K562 (cell line): ENCODE data around the gene SLC7A4. TPM values are rescaled to one million over a fixed set of nuclear protein-coding genes. Genes with fewer than 3 reads are reported as not detected.

Experiments
- ADNP ChIP-seq: fragments of 200-800 bp; sonication (Bioruptor generic); IDR thresholded peaks from 2 replicates; pipeline ENCODE4 v1.6.1; 2016; ENCODE audit warnings: missing genetic modification characterization, missing compliant biosample characterization
- CEBPG ChIP-seq, 3 experiments: fragments of 200-800 bp in 1 of 3; sonication (Bioruptor generic) in 1 of 3; sonication (generic) in 1 of 3; formaldehyde crosslinking in 1 of 3; IDR thresholded peaks in 2 of 3; conservative IDR thresholded peaks in 1 of 3; 2 replicates each; pipeline versions ENCODE4 v1.6.1 to v1.8.0; 2016 to 2022; ENCODE audit warnings: missing compliant biosample characterization in 2 of 3, missing genetic modification characterization in 2 of 3, mild to moderate bottlenecking in 1 of 3, missing genetic modification reagents in 1 of 3
- ESRRA ChIP-seq: fragments of 450-650 bp; IDR thresholded peaks from 2 replicates; pipeline ENCODE4 v1.6.1; 2014; ENCODE audit warnings: low read depth, mild to moderate bottlenecking, moderate library complexity, borderline replicate concordance
- FOXA1 ChIP-seq: fragments of 450-650 bp; IDR thresholded peaks from 2 replicates; pipeline ENCODE4 v1.6.1; 2016; ENCODE audit warnings: mild to moderate bottlenecking, borderline replicate concordance
- HCFC1 ChIP-seq: IDR thresholded peaks from 2 replicates; pipeline ENCODE4 v1.6.1; 2012; ENCODE audit warnings: low read depth, low read length, improper control_type of control experiment
- HDGF ChIP-seq: fragments of 450-650 bp; IDR thresholded peaks from 2 replicates; pipeline ENCODE4 v1.6.1; 2016
- JUNB ChIP-seq: fragments of 450-650 bp; formaldehyde crosslinking; conservative IDR thresholded peaks from 2 replicates; pipeline ENCODE4 v1.4.0; 2020; ENCODE audit warnings: mild to moderate bottlenecking
- KDM5B ChIP-seq: fragments of 200-600 bp; sonication (generic); IDR thresholded peaks from 2 replicates; pipeline ENCODE4 v1.6.1; 2012; ENCODE audit warnings: low read depth, mild to moderate bottlenecking, moderate library complexity, low read length, control low read depth, inconsistent platforms; ENCODE audit not compliant: insufficient replicate concordance
- PURB ChIP-seq: sonication (generic); formaldehyde crosslinking; IDR thresholded peaks from 2 replicates; pipeline ENCODE4 v1.9.0; 2021; ENCODE audit warnings: low read depth, mild to moderate bottlenecking, missing genetic modification reagents
- RFX5 ChIP-seq: IDR thresholded peaks from 2 replicates; pipeline ENCODE4 v1.6.1; 2011; ENCODE audit warnings: low read depth, mild to moderate bottlenecking, improper control_type of control experiment, low read length
- SFPQ ChIP-seq: fragments of 200-400 bp; formaldehyde crosslinking; IDR thresholded peaks from 2 replicates; pipeline ENCODE4 v1.6.1; 2017; ENCODE audit warnings: mild to moderate bottlenecking, low read depth, low read length, moderate library complexity
- TCFL5 ChIP-seq: fragments of 250-450 bp; sonication (Bioruptor Pico); conservative IDR thresholded peaks from 2 replicates; pipeline ENCODE4 v1.6.1; 2021; ENCODE audit warnings: mild to moderate bottlenecking, moderate library complexity, matching md5 sums
- ZEB2 ChIP-seq: fragments of 450-650 bp; IDR thresholded peaks from 2 replicates; pipeline ENCODE4 v1.6.1; 2016
- ZNF12 ChIP-seq: sonication (generic); formaldehyde crosslinking; IDR thresholded peaks from 2 replicates; pipeline ENCODE4 v1.4.0; 2020; ENCODE audit warnings: mild to moderate bottlenecking, missing genetic modification reagents
- ZNF184 ChIP-seq: sonication (generic); formaldehyde crosslinking; IDR thresholded peaks from 2 replicates; pipeline ENCODE4 v1.5.0; 2020; ENCODE audit warnings: missing genetic modification reagents
- ZNF407 ChIP-seq: fragments of 450-650 bp; IDR thresholded peaks from 2 replicates; pipeline ENCODE4 v1.6.1; 2016; ENCODE audit warnings: low read depth
- ZNF589 ChIP-seq: fragments of 200-800 bp; sonication (Bioruptor generic); IDR thresholded peaks from 2 replicates; pipeline ENCODE4 v1.6.1; 2016; ENCODE audit warnings: low read depth, missing genetic modification characterization, missing compliant biosample characterization
- polyA plus RNA-seq, 8 experiments: library from polyadenylated mRNA; depleted of rRNA in 4 of 8; stranded (reverse) in 5 of 8; unstranded in 3 of 8; fragments of >200 nt; fragmentation: Nextera tagmentation in 2 of 8; fragmentation: Illumina TruSeq in 1 of 8; extraction: Ambion mirVana in 2 of 8; extraction: Trizol in 1 of 8; gene quantifications; 2 replicates each; pipeline versions ENCODE4 v1.2.1 to v1.2.3, GENCODE V29; 2011 to 2014; ENCODE audit warnings: inconsistent platforms in 1 of 8, missing spikeins in 1 of 8
- total RNA-seq, 7 experiments: library from RNA; depleted of rRNA in 6 of 7; stranded (reverse); fragments of >200 nt in 6 of 7; fragmentation: Illumina TruSeq in 2 of 7; extraction: Trizol in 2 of 7; gene quantifications; 2 replicates each; pipeline versions ENCODE4 v1.2.1 to v1.2.3, GENCODE V29; 2011 to 2021; ENCODE audit warnings: low replicate concordance in 1 of 7
- TF ChIP-seq, protein P1 (sequence below): fragments of 250-450 bp; sonication (Bioruptor Pico); IDR thresholded peaks from 2 replicates; pipeline ENCODE4 v1.8.0; 2021; ENCODE audit warnings: moderate library complexity, mild to moderate bottlenecking, inconsistent platforms

The SLC7A4 gene
- total and polyA plus RNA-seq, 9 of the 15 experiments (the other 6 are each of a cell fraction or from before 2014, with no cell fraction given) = not detected

- TF ChIP-seq ZNF589 (CRISPR knock-in tag) (no peak), KDM5B (no peak), FOXA1 (no peak), PURB (no peak), ADNP (tag) (no peak), HDGF (no peak), ZNF12 (no peak), TCFL5 (no peak), ZEB2 (no peak), ZNF184 (CRISPR knock-in tag) (no peak), JUNB (CRISPR knock-in tag) (no peak), ESRRA (no peak), HCFC1 (no peak), CEBPG (CRISPR knock-in tag; IDR thresholded peaks at IDR 0.05) (0 out of 2 replicates have a peak, but pooled peaks have one; percentile 6), CEBPG (tag; conservative IDR thresholded peaks at IDR 0.05 in 1 of 2, IDR thresholded peaks at IDR 0.05 in 1 of 2) (no peak), ZNF407 (no peak), SFPQ (no peak), RFX5 (no peak)
- TF ChIP-seq, protein P1, sequence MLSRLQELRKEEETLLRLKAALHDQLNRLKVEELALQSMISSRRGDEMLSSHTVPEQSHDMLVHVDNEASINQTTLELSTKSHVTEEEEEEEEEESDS = no peak
Measured at GRCh38 chr22:21067075-21067900, 34.9 kb upstream of the SLC7A4 start (continued).
